Measurements from ENCODE around the gene COX7A2.

Gene COX7A2

DNA sequence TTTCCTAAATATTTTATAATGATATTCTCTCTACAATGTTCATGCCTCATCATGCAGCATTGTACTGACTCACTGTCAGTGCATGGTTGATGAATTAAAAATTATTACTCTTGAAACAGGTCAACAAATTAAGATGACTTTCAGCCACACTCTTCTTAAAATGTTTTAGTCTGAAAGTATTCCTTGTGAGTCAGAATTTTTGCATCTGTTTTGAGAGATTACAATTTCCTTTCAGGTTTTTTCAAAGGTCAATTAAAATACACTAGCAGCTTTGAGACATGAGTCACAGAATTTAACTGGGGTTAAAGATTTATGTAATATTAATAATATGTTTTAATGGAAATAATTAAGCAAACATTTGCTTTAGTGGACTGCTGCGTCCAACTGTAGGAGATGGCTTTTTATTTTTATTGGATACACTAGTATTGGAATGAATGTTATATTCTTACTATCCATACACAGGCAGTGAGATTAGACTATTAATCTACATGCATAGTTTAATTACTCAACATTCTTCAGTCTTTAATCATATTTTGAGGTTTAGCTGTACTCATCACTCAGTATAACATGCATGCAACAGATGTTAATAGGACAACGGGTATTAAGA, 47.4 kb downstream of the COX7A2 start:
- DNase-seq = no peak

- no peak for DNase-seq
Measured at GRCh38 chr6:75188221-75188925, 55.2 kb downstream of the COX7A2 start.
